ENCODE results near the gene LOC128125822.

LOC128125822 gene

DNA sequence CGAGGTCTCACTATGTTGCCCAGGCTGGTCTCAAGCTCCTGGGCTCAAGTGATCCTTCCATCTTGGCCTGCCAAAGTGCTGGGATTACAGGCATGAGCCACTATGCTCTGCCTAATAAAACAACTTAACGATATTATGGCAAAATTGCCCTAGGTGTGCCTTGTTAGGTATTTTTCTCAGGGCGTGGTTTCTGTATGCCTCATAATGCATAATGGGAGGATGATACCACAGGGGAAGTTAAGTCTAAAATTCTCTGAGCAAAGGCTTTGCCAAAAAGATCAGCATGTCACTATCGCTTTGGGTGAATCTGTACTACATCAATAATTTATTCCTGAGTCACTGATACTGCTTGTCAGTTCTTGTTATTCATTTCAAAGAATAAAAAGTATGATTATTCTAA, 15.9 kb upstream of the LOC128125822 start:
- ATAC-seq, result no peak
- DNase-seq, result no peak

DNA sequence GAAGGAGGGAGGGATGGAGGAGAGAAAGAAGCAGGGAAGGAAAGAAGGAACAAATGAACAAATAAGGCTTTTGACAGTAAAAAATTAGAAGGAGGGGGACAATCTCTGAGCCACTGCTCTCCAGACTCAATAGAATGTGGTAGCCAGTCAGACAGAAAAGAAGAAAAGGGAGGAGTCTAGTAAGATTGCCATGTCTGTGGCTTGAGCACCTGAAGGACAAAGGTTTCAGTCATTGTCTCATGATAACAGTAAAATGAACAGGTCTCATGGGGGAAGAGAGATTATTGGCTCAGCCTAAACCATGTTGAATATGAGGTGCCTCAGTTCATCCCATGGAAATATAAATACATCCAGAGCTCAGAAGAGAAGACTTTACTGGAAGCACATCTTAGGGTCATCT, 14.0 kb upstream of the LOC128125822 start:
- no peak for ATAC-seq

DNA sequence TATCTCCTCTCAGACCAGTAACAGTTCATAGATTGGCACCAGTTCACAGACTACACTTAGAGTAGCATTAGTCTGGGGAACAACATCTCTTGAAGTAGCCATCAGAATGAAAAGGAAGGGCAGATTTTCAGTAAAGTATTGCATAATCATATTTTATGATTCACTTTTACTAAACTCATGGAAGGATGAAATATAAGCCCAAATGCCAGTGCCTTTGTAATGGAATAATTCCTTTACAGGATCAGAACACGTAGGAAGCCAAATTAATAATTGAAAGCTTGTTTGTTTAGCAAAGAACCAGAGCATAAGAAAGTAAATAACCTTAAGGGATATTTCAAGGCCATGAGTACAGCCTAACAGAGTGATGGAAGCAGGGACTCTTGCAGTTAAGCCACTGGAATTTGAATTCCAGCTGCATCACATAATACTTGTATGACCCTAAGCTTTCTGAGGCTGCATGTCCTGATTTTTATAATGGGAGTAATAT, 11.4 kb upstream of the LOC128125822 start:
- DNase-seq (no peak), ATAC-seq (no peak)

More for the DNA sequence above, 14.0 kb upstream of the LOC128125822 start:
- DNase-seq, result no peak

DNA sequence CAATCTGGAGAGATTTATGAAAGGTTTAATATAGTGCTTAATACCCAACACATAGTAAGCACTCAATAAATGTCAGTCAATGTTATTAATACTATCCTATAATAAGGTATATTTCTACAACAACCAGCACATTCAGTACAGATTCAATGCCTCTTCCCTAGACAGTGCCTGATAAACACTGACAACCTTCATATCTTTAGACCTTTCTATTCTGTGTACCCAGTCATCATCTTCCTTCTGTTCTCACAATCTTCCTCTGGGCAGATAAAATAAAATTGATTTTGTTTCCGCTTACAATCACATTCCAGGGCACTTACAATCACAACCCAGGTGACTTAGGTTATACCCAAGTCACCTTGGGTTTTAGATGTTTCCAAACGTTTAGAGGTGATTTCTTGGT, 11.0 kb upstream of the LOC128125822 start:
- DNase-seq (no peak), ATAC-seq (no peak)

DNA sequence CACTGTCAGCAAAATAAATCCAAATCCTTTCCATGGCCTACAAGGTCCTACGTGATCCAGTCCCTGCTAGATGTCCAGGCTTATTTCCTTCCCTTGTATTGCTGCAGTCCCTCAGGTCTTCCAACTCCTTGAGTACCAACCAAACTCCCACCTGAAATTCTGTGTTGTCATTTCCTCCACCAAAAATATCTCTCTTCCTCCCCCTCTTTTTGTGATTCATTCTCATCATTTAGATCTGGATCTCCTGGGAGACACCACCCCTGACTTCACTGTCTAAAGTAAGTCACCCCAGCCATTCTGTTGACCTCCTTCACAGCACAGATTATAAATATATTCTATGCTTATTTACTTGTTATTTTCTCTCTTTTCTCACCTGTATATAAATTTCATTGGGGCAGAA, 9.0 kb upstream of the LOC128125822 start:
- DNase-seq (no peak), ATAC-seq (no peak)

DNA sequence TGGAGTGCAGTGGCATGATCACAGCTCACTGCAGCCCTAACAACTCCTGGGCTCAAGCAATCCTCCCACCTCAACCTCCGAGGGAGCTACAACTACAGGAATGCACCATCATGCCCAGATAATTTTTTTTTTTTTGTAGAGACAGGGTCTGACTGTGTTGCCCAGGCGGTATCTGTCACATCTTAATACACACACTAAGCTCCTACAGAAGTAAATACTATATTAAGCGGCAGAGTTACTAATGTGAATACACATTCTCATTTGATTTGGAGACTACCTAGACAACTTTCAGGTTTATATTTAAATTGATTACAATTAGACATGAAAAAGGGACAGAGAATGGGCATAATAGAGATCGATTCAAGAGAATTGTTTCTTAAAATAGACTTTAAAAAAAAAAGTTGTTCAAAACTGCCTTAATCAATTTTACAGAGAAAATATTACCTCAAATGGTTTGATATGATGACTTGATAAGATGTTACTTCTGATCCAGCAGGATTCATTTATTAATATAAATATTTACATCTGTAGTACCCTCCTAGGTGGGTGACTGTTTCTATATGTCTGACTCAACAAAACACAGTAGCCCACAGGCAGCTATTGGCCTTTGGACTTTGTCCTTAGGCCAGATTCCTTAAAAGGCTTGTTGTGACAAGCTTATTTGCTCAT, 7.1 kb upstream of the LOC128125822 start:
- DNase-seq, result no peak
- ATAC-seq, result no peak

DNA sequence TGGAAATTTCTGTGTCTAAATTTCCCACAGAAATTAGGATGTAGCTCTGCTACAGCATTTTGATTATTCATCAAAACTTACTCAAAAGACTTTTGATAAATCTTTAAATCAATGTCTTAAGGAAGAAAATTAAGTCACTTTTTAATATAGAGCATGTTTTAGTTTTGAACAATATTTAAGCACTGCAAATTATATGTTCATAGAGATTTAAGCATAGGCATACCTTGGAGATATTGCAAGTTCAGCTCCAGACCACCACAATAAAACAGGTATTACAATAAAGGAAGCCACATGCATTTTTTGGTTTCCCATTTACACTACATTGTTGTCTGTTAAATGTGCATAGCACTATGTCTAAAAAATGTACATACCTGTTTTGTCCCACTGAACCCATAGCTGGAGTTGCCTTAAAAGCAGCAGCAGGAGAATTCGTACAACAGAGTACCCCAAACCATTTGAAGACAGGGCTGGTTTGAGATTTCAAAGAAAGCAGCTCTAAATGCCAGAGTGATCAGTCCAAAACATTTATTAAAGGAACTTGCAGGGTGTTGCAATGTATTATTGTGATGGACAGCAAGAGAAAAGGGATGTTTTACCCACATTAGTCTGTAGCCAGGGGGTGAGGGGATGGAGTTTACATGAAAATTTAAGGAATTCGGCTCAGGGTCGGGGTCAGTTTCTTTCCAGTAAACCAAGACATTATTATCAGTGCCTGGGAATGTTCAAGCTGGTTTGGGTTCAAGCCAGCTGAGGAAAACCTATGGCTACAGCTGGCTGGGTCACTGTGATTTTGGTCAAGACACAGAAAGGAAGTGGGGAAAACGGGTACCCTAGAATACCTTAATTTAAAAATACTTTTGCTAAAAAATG, 6.3 kb upstream of the LOC128125822 start:
- DNase-seq (no peak), ATAC-seq (no peak)

DNA sequence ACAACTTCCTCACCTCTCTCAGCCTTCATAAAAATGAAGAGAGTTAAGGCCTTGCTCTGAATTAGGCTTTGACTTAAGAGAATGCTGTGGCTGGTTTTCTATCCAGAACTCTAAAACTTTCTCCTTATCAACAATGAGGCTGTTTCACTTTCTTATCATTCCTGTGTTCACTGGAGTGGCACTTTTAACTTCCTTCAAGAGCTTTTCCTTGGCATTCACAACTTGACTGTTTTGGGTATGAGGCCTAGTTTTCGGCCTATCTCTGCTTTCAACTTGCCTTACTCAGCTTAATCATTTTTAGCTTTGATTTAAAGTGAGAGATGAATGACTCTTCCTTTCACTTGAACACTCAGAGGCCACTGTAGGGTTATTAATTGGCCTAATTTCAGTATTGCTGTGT, 4.3 kb upstream of the LOC128125822 start:
- DNase-seq, result no peak
- ATAC-seq, result no peak

DNA sequence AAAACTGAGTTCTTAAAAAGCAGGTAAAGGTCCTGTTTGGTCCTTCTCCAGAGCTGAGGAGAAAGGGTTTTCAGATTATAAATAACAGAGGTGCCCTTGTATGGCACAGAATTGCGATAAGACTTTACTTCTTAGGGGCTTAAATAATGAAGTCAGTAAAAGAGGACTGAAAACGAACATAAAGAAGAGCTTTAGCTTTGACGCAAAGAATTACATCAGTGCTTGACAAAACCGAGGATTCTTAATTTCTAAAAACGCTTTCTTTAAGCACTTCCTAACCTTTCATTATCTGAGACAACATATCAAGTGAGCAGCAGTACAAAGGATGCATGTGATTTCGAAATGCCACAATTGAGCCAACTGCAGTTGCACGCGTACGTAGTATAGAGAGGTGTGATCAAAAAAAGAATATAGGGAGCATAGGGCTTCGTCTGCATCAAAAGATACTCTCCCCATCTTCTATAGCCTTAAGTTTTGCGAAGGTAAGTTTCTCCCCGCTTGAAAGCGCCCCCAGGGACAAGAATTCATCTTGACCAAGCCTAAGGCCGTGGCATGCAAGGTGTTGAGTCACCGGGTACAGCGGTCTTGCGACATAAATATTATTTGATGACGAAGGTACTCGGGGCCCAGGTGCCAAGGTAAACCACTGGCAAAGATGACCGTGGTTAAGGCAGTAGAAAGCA, 778 bp upstream of the LOC128125822 start:
- peak; percentile 46 for DNase-seq
- ATAC-seq, result peak; percentile 9

DNA sequence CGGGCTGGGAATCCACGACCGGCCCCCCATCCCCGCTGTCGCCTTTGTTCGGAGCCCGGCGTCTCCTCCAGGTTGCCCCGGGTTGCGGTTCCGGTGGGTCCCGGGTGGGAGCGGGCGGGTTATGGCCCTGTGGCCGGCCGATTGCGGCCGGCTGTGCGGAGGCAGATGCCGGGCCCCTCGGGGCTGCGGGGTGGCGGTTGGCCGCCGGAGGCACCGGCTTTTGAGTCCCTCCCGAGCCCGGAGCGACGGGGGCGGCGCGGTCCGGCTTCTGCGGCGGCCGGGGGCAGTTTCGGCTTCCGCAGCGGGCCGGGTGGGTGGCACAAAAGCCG, 431 bp downstream of the LOC128125822 start:
- DNase-seq, result no peak
- peak; percentile 1 for ATAC-seq

DNA sequence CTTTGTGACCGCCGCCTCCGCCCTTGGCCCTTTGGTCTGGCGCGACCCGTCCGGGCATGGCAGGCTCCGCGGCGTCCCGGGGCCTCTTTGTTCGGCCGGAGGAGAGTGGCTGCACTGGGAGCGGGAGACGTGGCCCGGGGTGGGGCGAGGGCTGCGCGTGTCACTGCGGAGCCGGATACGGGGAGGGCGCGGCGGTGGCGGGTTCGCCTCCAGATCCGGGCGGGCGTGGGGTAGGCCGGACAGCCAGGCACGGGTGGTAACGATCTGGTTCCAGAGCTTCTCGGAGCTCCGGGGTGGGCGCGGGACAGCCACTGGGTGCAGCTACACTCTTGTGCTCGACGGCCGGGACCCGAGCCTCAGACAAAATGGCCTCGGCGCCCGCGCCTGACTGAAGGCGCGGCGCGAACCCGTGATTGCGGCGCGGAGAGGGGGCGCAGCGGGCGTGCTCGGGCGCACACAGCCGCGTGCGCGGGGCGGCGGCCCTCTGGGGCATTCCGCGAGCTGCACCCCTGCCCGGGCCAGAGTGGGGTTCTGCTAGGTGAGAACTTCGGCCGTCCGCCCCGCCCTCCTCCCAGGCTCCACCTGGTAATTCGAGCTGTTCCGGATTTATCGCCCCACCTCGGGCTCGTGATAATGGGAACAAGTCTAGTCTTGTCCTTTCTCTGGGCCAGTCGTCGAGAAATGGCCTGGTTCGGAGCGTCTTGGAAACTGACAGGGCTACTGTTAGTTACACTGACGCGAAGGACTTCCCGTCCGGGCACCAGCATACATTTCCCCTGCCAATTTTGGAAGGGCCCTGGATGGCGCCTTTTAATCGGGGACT, 1.0 kb downstream of the LOC128125822 start:
- peak; percentile 69 for DNase-seq
- ATAC-seq, result peak; percentile 24

DNA sequence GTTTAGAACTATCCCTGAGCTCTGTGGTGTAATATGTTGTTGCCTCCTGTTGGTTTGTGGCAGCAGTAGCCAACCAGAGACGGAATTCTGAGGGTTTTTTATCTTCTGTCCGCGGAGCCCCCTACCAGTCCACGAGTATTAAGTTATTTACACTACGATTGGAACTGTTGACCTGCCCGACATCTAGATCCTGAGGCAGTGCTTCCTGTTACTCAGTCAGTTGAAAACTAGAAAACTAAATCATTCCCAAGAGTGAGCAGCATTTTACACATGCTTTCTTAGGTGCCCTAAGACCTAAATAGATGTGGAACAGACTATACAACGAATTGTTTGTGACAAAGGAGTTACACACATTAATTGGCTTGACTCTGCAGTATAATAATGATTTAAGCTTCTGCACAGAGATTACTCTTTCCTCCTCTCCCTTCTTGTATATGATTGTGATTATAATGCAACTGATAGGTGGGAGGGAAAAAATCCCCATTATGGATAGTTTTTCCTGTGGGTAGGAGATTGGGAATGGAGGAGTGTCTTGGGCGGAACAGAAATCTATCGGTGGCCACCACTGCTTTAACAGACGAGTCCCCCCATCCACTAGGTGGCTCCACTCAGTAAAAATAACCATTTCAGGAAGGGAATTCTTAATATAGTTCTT, 1.7 kb downstream of the LOC128125822 start:
- DNase-seq (peak; percentile 58), ATAC-seq (no peak)

DNA sequence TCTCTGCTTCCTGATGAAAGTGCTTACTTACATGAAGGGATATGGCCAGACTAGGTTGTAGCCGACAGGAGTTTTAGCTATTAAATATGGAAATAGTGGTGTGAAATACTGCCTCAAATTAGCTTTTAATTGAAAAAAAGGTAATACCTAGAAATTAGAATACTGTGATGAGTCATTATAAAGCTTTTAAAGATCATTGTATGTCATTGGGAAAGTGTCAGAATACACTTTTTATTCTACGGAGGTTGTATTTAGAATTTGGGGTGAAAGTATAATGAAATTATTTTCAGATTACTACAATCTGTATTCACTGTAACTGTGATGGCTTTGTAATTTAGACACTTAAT, 2.2 kb downstream of the LOC128125822 start:
- ATAC-seq, result no peak
- DNase-seq, result no peak

DNA sequence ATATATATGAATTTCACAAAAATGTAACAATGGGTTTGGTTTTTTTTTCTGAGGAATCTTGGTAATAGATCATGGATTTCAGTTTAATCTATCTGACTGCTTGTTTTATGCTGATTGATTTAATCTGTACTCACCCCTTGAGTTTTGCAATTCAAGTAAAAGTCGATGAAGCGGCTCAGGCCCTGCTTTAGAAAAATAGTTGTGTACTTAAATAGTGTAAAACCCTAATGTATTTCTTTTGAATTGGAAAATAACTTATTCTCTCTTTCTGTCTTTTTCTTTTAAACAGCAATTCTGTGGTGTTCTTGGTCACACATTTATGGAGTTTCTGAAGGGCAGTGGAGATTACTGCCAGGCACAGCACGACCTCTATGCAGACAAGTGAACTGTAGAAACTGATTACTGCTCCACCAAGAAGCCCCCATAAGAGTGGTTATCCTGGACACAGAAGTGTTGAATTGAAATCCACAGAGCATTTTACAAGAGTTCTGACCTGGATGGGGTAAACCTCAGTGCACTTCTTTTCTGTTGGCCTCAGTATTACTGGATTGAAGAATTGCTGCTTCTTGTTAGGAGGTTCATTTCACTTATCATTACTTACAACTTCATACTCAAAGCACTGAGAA, 4.0 kb downstream of the LOC128125822 start:
- DNase-seq, result no peak
- ATAC-seq, result no peak

DNA sequence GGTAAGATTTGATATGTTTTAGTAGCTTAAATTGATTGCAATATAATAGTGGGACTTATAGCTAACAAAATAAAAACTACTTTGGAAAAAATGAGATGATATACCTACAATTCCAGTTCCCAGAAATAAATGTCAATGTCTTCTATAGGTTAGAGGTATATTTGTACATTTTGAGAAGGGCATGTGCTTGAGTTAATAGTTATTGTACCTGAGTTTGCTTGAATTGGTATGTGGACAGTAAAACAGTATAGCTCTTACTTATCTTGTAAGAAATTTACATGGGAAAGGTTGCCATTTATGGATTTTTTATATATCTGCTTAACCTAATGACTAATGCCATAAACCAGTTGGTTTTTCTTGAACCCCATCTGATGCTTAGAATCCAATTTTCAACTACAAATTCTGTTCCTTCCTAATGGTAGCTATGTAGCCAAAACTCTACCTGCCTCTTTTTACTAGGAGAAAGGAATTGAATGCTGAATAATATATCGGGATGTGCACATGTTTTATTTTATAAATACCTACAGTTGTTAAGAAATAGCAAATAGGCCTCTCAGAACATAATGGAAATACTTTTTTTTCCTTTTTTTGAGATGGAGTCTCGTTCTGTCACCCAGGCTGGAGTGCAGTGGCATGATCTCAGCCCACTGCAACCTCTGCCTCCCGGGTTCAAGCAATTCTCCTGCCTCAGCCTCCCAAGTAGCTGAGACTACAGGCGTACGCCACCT, 4.9 kb downstream of the LOC128125822 start:
- ATAC-seq (no peak), DNase-seq (no peak)

DNA sequence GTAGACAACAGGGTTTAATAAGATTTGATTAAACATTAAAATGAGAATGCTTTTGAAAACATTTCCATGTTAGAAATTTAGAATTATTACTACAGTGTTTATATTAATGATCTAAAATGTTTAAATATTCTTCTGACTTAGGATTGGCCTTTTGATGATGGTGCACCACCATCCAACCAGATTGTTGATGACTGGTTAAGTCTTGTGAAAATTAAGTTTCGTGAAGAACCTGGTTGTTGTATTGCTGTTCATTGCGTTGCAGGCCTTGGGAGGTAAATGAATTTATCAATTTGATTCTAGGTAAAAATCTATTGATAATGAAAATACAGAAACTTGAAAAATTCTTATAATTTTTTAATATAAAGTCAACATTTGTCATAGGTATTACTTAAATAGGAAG, 6.5 kb downstream of the LOC128125822 start:
- ATAC-seq (no peak), DNase-seq (no peak)

DNA sequence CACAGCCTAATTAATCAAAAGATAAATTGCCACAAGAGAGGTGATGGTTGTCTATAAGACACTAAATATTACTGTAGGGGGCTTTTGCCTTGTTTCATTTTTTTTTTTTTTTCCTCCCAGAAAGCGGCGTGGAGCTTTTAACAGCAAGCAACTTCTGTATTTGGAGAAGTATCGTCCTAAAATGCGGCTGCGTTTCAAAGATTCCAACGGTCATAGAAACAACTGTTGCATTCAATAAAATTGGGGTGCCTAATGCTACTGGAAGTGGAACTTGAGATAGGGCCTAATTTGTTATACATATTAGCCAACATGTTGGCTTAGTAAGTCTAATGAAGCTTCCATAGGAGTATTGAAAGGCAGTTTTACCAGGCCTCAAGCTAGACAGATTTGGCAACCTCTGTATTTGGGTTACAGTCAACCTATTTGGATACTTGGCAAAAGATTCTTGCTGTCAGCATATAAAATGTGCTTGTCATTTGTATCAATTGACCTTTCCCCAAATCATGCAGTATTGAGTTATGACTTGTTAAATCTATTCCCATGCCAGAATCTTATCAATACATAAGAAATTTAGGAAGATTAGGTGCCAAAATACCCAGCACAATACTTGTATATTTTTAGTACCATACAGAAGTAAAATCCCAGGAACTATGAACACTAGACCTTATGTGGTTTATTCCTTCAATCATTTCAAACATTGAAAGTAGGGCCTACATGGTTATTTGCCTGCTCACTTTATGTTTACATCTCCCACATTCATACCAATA, 7.8 kb downstream of the LOC128125822 start:
- ATAC-seq, result no peak
- DNase-seq, result no peak

DNA sequence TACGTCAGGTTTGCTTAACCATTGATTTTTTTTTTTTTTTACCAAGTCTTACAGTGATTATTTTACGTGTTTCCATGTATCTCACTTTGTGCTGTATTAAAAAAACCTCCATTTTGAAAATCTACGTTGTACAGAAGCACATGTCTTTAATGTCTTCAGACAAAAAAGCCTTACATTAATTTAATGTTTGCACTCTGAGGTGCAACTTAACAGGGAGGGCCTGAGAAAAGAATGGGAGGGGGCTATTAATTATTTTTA, 8.4 kb downstream of the LOC128125822 start:
- no peak for ATAC-seq
- no peak for DNase-seq

DNA sequence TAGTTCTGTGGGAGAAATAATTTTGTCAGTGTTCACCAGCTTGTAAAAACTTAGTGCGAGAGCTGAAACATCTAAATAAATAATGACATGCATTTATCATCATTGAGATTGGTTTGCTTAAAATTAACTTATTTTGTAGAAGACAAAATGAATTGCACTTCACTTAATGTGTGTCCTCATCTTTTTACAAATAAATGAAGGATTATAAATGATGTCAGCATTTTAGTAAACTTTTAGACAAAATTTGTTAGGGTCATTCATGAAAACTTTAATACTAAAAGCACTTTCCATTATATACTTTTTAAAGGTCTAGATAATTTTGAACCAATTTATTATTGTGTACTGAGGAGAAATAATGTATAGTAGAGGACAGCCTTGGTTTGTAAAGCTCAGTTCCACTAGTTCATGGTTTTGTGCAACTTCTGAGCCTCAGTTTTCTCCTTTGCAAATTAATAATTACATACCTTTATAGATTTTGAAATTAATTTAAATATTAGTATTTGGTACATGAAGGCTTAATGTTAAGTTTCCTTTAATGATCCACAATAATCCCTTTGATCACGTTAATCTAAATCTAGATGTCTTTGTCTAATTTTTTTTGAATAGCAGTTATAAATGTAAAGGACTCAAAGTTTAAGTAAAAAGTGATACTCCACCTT, 9.2 kb downstream of the LOC128125822 start:
- ATAC-seq (no peak), DNase-seq (no peak)

Data from stimulated activated naive CD8-positive, alpha-beta T cell treated with anti-CD3 and anti-CD28 coated beads, Interleukin-15, Interleukin-2, amounts not matched to agents 100 U/mL and 50 U/mL, for 24 hours (primary cell).